Esophagus squamous epithelium (tissue), 4 donors: ENCODE results near the gene DCDC2C.

Experiments used
- CTCF ChIP-seq, 6 experiments: fragments of 450-650 bp in 4 of 6; fragments of 200-600 bp in 2 of 6; sonication (generic) in 2 of 6; IDR thresholded peaks; one replicate each; pipeline ENCODE4 v1.5.1; 2016 to 2019; ENCODE audit warnings: antibody characterized with exemption in 6 of 6, mild to moderate bottlenecking in 4 of 6, moderate library complexity in 4 of 6
- POLR2A ChIP-seq, 4 donors: fragments of 450-650 bp; IDR thresholded peaks; one replicate each; pipeline ENCODE4 v1.6.1; 2017; ENCODE audit warnings: antibody characterized with exemption in 4 of 4, mild to moderate bottlenecking in 4 of 4, moderate library complexity in 3 of 4

DNA sequence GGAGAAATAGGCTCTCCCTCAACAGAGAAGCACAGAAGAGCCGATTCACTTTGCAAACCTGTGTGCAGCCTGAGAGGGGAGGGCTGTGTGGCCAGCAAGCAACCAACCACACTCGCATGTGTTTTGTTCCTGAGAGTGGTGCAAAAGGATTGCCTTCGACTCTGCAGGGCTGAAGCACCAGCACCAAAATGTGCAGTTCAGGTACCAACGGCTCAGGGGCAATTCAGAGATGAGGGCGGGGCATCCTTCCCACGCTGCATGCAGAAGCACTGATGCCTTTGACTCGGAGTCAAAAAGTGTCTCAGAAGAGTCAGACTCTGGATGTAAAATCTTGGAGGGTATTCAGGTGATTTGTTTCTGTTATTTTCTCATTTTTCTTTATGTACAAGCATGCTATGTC is 55.5 kb downstream of the DCDC2C start:
- TF ChIP-seq CTCF (IDR thresholded peaks at IDR 0.05) = no peak
- TF ChIP-seq POLR2A (IDR thresholded peaks at IDR 0.05) = no peak
